Measurements from ENCODE around the gene IL12B. TPM values are rescaled to one million over a fixed set of nuclear protein-coding genes. Genes with fewer than 3 reads are reported as not detected.

IL12B gene
- total and polyA plus RNA-seq, 2 of the 4 experiments (the other 2 are of a cell fraction): 0.03 TPM; not detected in 1

GRCh38 chr5:159310511-159310910, 19.8 kb downstream of the IL12B start:
- dilution Hi-C loops (cut with HindIII; ENCODE audit: low sequenced_read_pairs, unreplicated experiment): no loop called here
- no peak overlapping the region for H3K56ac ChIP-seq (ENCODE audit: extremely low read depth, insufficient read depth, low read length)
- H3K14ac ChIP-seq (replicated peaks; ENCODE audit: low read depth, low read length): no peak overlapping the region
- H2BK120ac ChIP-seq (ENCODE audit: low read depth, low read length): no peak overlapping the region
- no peak overlapping the region for H2BK5ac ChIP-seq (ENCODE audit: low read depth, low read length, poor library complexity, severe bottlenecking)
- H4K20me1 ChIP-seq (ENCODE audit: insufficient read depth, low read length): no peaks in the 10 kb centered on the region
- H3K9ac ChIP-seq (ENCODE audit: low read depth, low read length): no peak overlapping the region
- 10% methylated on average over 9 of the region's 26 CpGs; no CpG with 5 or more reads in 1 of the 2 experiments for WGBS, 2 experiments (ENCODE audit: extremely low coverage in 2 of 2, insufficient read length in 1 of 2)
- H3K4me2 ChIP-seq (ENCODE audit: low read depth, low read length): peak overlapping the region; percentile 69; the same call in 1 of the 2 replicates
- H3K4me1 ChIP-seq (ENCODE audit: control insufficient read depth, insufficient read depth, low read length): no peaks in the 10 kb centered on the region; the same call in 1 of the 2 replicates
- in situ Hi-C loops (cut with MboI; ENCODE audit: low sequenced_read_pairs): no loop called here
- no peak overlapping the region for H3K4ac ChIP-seq (ENCODE audit: low read depth, low read length)
- BruUV-seq (replicated peaks): no TSS peak
- H3K27ac ChIP-seq (ENCODE audit: insufficient read depth, low read length): no peak overlapping the region
- H3K9me3 ChIP-seq (ENCODE audit: control insufficient read depth, insufficient read depth, low read length): no peaks in the 10 kb centered on the region
- H2AFZ ChIP-seq (replicated peaks; ENCODE audit: low read length, poor library complexity): peak overlapping the region; percentile 84
- peaks cover 32% of the 10 kb centered on the region for H3K27me3 ChIP-seq (ENCODE audit: control insufficient read depth, insufficient read depth, low read length)
- no peak overlapping the region for H4K5ac ChIP-seq (ENCODE audit: low read depth, low read length)
- ChIA-PET POLR2A (ENCODE audit: unreplicated experiment) (no interaction called here), CTCF (interaction anchor here (1.6 kb wide), 1 partner anchor 23 kb away, joined by 3 read pairs; no protein-coding TSS in a partner anchor)
- H4K91ac ChIP-seq (ENCODE audit: insufficient read depth, low read depth, low read length): no peak overlapping the region
- H3K36me3 ChIP-seq (ENCODE audit: control insufficient read depth, insufficient read depth, low read length): no peaks in the 10 kb centered on the region
- no peaks in the 10 kb centered on the region for H3K79me1 ChIP-seq (ENCODE audit: low read depth in 1 of 2, low read length in 2 of 2)
- TF ChIP-seq BHLHE40 (IDR thresholded peaks at IDR 0.05; ENCODE audit: low read depth, low read length): no peak
- no peak for TF ChIP-seq MAZ (IDR thresholded peaks at IDR 0.05; ENCODE audit: borderline replicate concordance, low read depth, low read length)
- TF ChIP-seq MXI1 (IDR thresholded peaks at IDR 0.05; ENCODE audit: borderline replicate concordance, low read depth, low read length): no peak
- no peak for TF ChIP-seq RCOR1 (IDR thresholded peaks at IDR 0.05; ENCODE audit: insufficient replicate concordance, low read length)
- no peak for TF ChIP-seq POLR2A (IDR thresholded peaks at IDR 0.05; ENCODE audit: low read depth, low read length)
- TF ChIP-seq RFX5 (IDR thresholded peaks at IDR 0.05; ENCODE audit: low read depth, low read length): no peak
- TF ChIP-seq, protein P1, sequence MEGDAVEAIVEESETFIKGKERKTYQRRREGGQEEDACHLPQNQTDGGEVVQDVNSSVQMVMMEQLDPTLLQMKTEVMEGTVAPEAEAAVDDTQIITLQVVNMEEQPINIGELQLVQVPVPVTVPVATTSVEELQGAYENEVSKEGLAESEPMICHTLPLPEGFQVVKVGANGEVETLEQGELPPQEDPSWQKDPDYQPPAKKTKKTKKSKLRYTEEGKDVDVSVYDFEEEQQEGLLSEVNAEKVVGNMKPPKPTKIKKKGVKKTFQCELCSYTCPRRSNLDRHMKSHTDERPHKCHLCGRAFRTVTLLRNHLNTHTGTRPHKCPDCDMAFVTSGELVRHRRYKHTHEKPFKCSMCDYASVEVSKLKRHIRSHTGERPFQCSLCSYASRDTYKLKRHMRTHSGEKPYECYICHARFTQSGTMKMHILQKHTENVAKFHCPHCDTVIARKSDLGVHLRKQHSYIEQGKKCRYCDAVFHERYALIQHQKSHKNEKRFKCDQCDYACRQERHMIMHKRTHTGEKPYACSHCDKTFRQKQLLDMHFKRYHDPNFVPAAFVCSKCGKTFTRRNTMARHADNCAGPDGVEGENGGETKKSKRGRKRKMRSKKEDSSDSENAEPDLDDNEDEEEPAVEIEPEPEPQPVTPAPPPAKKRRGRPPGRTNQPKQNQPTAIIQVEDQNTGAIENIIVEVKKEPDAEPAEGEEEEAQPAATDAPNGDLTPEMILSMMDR (conservative IDR thresholded peaks at IDR 0.05; ENCODE audit: low read depth, low read length): no peak
- TF ChIP-seq FOS (IDR thresholded peaks at IDR 0.05; ENCODE audit: low read depth, low read length): no peak
- no peak for TF ChIP-seq USF2 (IDR thresholded peaks at IDR 0.05; ENCODE audit: low read depth, low read length)
- TF ChIP-seq, protein P2, sequence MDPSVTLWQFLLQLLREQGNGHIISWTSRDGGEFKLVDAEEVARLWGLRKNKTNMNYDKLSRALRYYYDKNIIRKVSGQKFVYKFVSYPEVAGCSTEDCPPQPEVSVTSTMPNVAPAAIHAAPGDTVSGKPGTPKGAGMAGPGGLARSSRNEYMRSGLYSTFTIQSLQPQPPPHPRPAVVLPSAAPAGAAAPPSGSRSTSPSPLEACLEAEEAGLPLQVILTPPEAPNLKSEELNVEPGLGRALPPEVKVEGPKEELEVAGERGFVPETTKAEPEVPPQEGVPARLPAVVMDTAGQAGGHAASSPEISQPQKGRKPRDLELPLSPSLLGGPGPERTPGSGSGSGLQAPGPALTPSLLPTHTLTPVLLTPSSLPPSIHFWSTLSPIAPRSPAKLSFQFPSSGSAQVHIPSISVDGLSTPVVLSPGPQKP (IDR thresholded peaks at IDR 0.05; ENCODE audit: borderline replicate concordance, low read depth, low read length): no peak
- TF ChIP-seq RAD21 (IDR thresholded peaks at IDR 0.05; ENCODE audit: low read length): no peak
- no peak for TF ChIP-seq CHD1 (IDR thresholded peaks at IDR 0.05; ENCODE audit: low read depth, low read length)
- TF ChIP-seq NFE2L2 (IDR thresholded peaks at IDR 0.05; ENCODE audit: low read depth, low read length): no peak
- TF ChIP-seq SMC3 (IDR thresholded peaks at IDR 0.05; ENCODE audit: low read depth, low read length): no peak
- TF ChIP-seq MAFK (IDR thresholded peaks at IDR 0.05; ENCODE audit: low read depth, low read length): no peak
- no peak overlapping the region for H3K4me3 ChIP-seq (ENCODE audit: insufficient read depth, low read depth, low read length)
- H2BK20ac ChIP-seq (ENCODE audit: low read depth, low read length): no peak overlapping the region
- peak; percentile 53 for ATAC-seq (ENCODE audit: low read depth)
- H3K18ac ChIP-seq (ENCODE audit: low read depth, low read length): no peak overlapping the region
- no peak overlapping the region for H2AK9ac ChIP-seq (replicated peaks; ENCODE audit: low read depth, low read length, poor library complexity)
- no peak overlapping the region for H4K8ac ChIP-seq (ENCODE audit: low read depth in 2 of 2, low read length in 2 of 2)
- H3K9me1 ChIP-seq (ENCODE audit: insufficient read depth, low read length): no peaks in the 10 kb centered on the region
- no peak for DNase-seq
- no peak overlapping the region; the same call in 1 of the 2 replicates for H3K23ac ChIP-seq (ENCODE audit: low read depth, low read length)
- intact Hi-C loops (cut with micrococcal nuclease): no loop called here
- H2BK15ac ChIP-seq (ENCODE audit: low read depth, low read length): no peak overlapping the region
- no peak overlapping the region for H2AK5ac ChIP-seq (ENCODE audit: low read depth, low read length)

Data from IMR-90 (cell line).